Ectodermal cell (in vitro differentiated cells): ENCODE data around the gene CHID1.

ENCODE experiments used
- H3K27ac ChIP-seq: 2 replicates; pipeline ENCODE4 v1.7.0; 2013; ENCODE audit warnings: mild to moderate bottlenecking, low read depth, low read length; ENCODE audit not compliant: insufficient read depth, poor library complexity, severe bottlenecking
- H3K27me3 ChIP-seq: 2 replicates; pipeline ENCODE4 v1.7.0; 2013; ENCODE audit warnings: mild to moderate bottlenecking, low read length; ENCODE audit not compliant: insufficient read depth, control insufficient read depth, poor library complexity, severe bottlenecking
- H3K36me3 ChIP-seq: one replicate; pipeline ENCODE4 v1.7.0; 2013; ENCODE audit warnings: low read length; ENCODE audit not compliant: control insufficient read depth, insufficient read depth
- H3K4me1 ChIP-seq: one replicate; pipeline ENCODE4 v1.7.0; 2013; ENCODE audit warnings: low read length; ENCODE audit not compliant: control insufficient read depth, insufficient read depth
- H3K4me3 ChIP-seq: 2 replicates; pipeline ENCODE4 v1.7.0; 2013; ENCODE audit warnings: low read depth, low read length, control low read depth; ENCODE audit not compliant: insufficient read depth
- H3K9me3 ChIP-seq: 2 replicates; pipeline ENCODE4 v1.7.0; 2013; ENCODE audit warnings: mild to moderate bottlenecking, low read length, moderate library complexity; ENCODE audit not compliant: control insufficient read depth
- WGBS, 2 experiments: methylation state at CpG; one replicate each; pipeline ENCODE4 v1.1.7; 2013; ENCODE audit warnings: missing lambda C conversion rate in 2 of 2; 5-methylcytosine and 5-hydroxymethylcytosine counted together

Gene CHID1

GRCh38 chr11:825366-826226, 85.0 kb downstream of the CHID1 start:
- 90% methylated on average over 12 of the region's 12 CpGs for WGBS, 2 experiments
- Histone ChIP-seq H3K36me3 (peaks cover 9% of the 10 kb centered on the region), H3K27ac (no peak overlapping the region), H3K4me1 (peaks cover 37% of the 10 kb centered on the region), H3K9me3 (no peaks in the 10 kb centered on the region), H3K4me3 (no peak overlapping the region), H3K27me3 (peaks cover 52% of the 10 kb centered on the region)

- H3K4me3 ChIP-seq = no peak overlapping the region
- no peaks in the 10 kb centered on the region for H3K9me3 ChIP-seq
- no peak overlapping the region for H3K27ac ChIP-seq
- WGBS, 2 experiments = 89 to 90% methylated on average over 10 to 11 of the region's 11 CpGs
- peaks cover 45% of the 10 kb centered on the region for H3K27me3 ChIP-seq
- peaks cover 36% of the 10 kb centered on the region for H3K4me1 ChIP-seq
- H3K36me3 ChIP-seq = peaks cover 9% of the 10 kb centered on the region
Observed at GRCh38 chr11:824942-825341, 85.7 kb downstream of the CHID1 start.

GRCh38 chr11:824292-824880, 86.2 kb downstream of the CHID1 start:
- WGBS, 2 experiments = 96 to 97% methylated on average over 59 of the region's 59 CpGs
- H3K4me3 ChIP-seq = no peak overlapping the region

GRCh38 chr11:823441-824291, 86.9 kb downstream of the CHID1 start:
- H3K9me3 ChIP-seq = no peaks in the 10 kb centered on the region
- H3K4me1 ChIP-seq = peaks cover 28% of the 10 kb centered on the region
- WGBS, 2 experiments = 93% methylated on average over 53 of the region's 53 CpGs

More at GRCh38 chr11:824292-824880, 86.2 kb downstream of the CHID1 start:
- H3K27me3 ChIP-seq = peaks cover 40% of the 10 kb centered on the region
- peaks cover 31% of the 10 kb centered on the region for H3K4me1 ChIP-seq
- peaks cover 9% of the 10 kb centered on the region for H3K36me3 ChIP-seq
- no peaks in the 10 kb centered on the region for H3K9me3 ChIP-seq
- no peak overlapping the region for H3K27ac ChIP-seq

GRCh38 chr11:821512-822371, 88.9 kb downstream of the CHID1 start:
- 94% methylated on average over 22 of the region's 22 CpGs for WGBS, 2 experiments
- Histone ChIP-seq H3K4me1 (peaks cover 12% of the 10 kb centered on the region), H3K9me3 (no peaks in the 10 kb centered on the region), H3K4me3 (no peak overlapping the region), H3K36me3 (peaks cover 9% of the 10 kb centered on the region), H3K27ac (no peak overlapping the region), H3K27me3 (peaks cover 13% of the 10 kb centered on the region)

More at GRCh38 chr11:823441-824291, 86.9 kb downstream of the CHID1 start:
- no peak overlapping the region for H3K27ac ChIP-seq
- peaks cover 9% of the 10 kb centered on the region for H3K36me3 ChIP-seq
- no peak overlapping the region for H3K4me3 ChIP-seq
- H3K27me3 ChIP-seq = peaks cover 32% of the 10 kb centered on the region

GRCh38 chr11:820655-821511, 89.7 kb downstream of the CHID1 start:
- 88% methylated on average over 11 of the region's 11 CpGs for WGBS, 2 experiments
- no peak overlapping the region for H3K27ac ChIP-seq
- peaks cover 5% of the 10 kb centered on the region for H3K27me3 ChIP-seq
- H3K9me3 ChIP-seq = no peaks in the 10 kb centered on the region
- H3K36me3 ChIP-seq = peaks cover 9% of the 10 kb centered on the region
- peaks cover 12% of the 10 kb centered on the region for H3K4me1 ChIP-seq
- H3K4me3 ChIP-seq = peak overlapping the region; percentile 58

- Histone ChIP-seq H3K27me3 (no peaks in the 10 kb centered on the region), H3K27ac (no peak overlapping the region), H3K36me3 (peaks cover 9% of the 10 kb centered on the region), H3K9me3 (no peaks in the 10 kb centered on the region), H3K4me1 (peaks cover 12% of the 10 kb centered on the region), H3K4me3 (peak overlapping the region; percentile 58)
- WGBS, 2 experiments = 12 to 13% methylated on average over 47 of the region's 47 CpGs
Observed at GRCh38 chr11:819943-820649, 90.5 kb downstream of the CHID1 start.

- peaks cover 12% of the 10 kb centered on the region for H3K4me1 ChIP-seq
- no peaks in the 10 kb centered on the region for H3K27me3 ChIP-seq
- H3K9me3 ChIP-seq = no peaks in the 10 kb centered on the region
- H3K27ac ChIP-seq = no peak overlapping the region
- peak overlapping the region; percentile 58 for H3K4me3 ChIP-seq
- 3% methylated on average over 96 of the region's 96 CpGs for WGBS, 2 experiments
- H3K36me3 ChIP-seq = peaks cover 4% of the 10 kb centered on the region
Observed at GRCh38 chr11:819129-819931, 91.3 kb downstream of the CHID1 start.
